ENCODE measurements around the gene GBP2. TPM values are rescaled to one million over a fixed set of nuclear protein-coding genes. Genes with fewer than 3 reads are reported as not detected.
"Not testable (repeated sequence)": the region's sequence is repeated elsewhere in the genome, so short reads cannot be mapped to it uniquely, and the experiment has no call there.

The GBP2 gene
- total RNA-seq, 1 experiment from 2014 or later: 3.0 TPM

GRCh38 chr1:89130716-89131115 is 4.8 kb upstream of the GBP2 start:
- DNase-seq (ENCODE audit: low read depth, low spot score) (no peak), ATAC-seq (no peak)
- Histone ChIP-seq H3K27ac (ENCODE audit: low read length) (no peak overlapping the region), H3K36me3 (ENCODE audit: control insufficient read depth, insufficient read depth, low read length) (no peaks in the 10 kb centered on the region), H3K9me3 (ENCODE audit: control insufficient read depth, insufficient read depth, low read depth, low read length) (no peaks in the 10 kb centered on the region), H3K4me1 (ENCODE audit: control insufficient read depth, insufficient read depth, low read length) (no peaks in the 10 kb centered on the region), H3K27me3 (ENCODE audit: control insufficient read depth, insufficient read depth, low read length) (no peaks in the 10 kb centered on the region), H3K4me3 (ENCODE audit: low read depth in 2 of 2, low read length in 2 of 2) (no peak overlapping the region)
- in situ Hi-C loops (cut with HindIII; ENCODE audit: low pct_unique_long_range_greater_than_20kb, low sequenced_read_pairs) (no loop called here), intact Hi-C loops (cut with micrococcal nuclease; ENCODE audit: unreplicated experiment) (no loop called here)
- TF ChIP-seq TCF7L2 (IDR thresholded peaks at IDR 0.05; ENCODE audit: low read depth, low read length) (no peak), POLR2AphosphoS5 (IDR thresholded peaks at IDR 0.05; ENCODE audit: low read depth, low read length) (no peak), REST (IDR thresholded peaks at IDR 0.05; ENCODE audit: insufficient read depth in 1 of 2, low read depth in 2 of 2, low read length in 1 of 2) (no peak)
- CTCF ChIA-PET: no interaction called here
- BruUV-seq (replicated peaks): no TSS peak
- POLR2A ChIA-PET: no interaction called here

- no peak overlapping the region for H3K4me3 ChIP-seq (ENCODE audit: low read depth in 2 of 2, low read length in 2 of 2)
- intact Hi-C loops (cut with micrococcal nuclease; ENCODE audit: unreplicated experiment): no loop called here
These were observed 4.0 kb upstream of the GBP2 start for GRCh38 chr1:89129911-89130310.

GRCh38 chr1:89128003-89128458 is 2.1 kb upstream of the GBP2 start:
- CTCF ChIA-PET; POLR2A ChIA-PET; intact Hi-C loops (cut with micrococcal nuclease; ENCODE audit: unreplicated experiment); H3K27me3 ChIP-seq (ENCODE audit: control insufficient read depth, insufficient read depth, low read length); ATAC-seq; H3K36me3 ChIP-seq (ENCODE audit: control insufficient read depth, insufficient read depth, low read length); H3K9me3 ChIP-seq (ENCODE audit: control insufficient read depth, insufficient read depth, low read depth, low read length); in situ Hi-C loops (cut with HindIII; ENCODE audit: low pct_unique_long_range_greater_than_20kb, low sequenced_read_pairs); H3K27ac ChIP-seq (ENCODE audit: low read length); DNase-seq (ENCODE audit: low read depth, low spot score); H3K4me1 ChIP-seq (ENCODE audit: control insufficient read depth, insufficient read depth, low read length); BruUV-seq (replicated peaks): not testable (repeated sequence)
- peak overlapping the region; percentile 39 to 59 for H3K4me3 ChIP-seq (ENCODE audit: low read depth in 2 of 2, low read length in 2 of 2)

More at GRCh38 chr1:89129911-89130310, 4.0 kb upstream of the GBP2 start:
- POLR2A ChIA-PET: no interaction called here
- CTCF ChIA-PET: no interaction called here
- Histone ChIP-seq H3K27ac (ENCODE audit: low read length) (no peak overlapping the region), H3K4me1 (ENCODE audit: control insufficient read depth, insufficient read depth, low read length) (no peaks in the 10 kb centered on the region), H3K9me3 (ENCODE audit: control insufficient read depth, insufficient read depth, low read depth, low read length) (no peaks in the 10 kb centered on the region), H3K27me3 (ENCODE audit: control insufficient read depth, insufficient read depth, low read length) (no peaks in the 10 kb centered on the region), H3K36me3 (ENCODE audit: control insufficient read depth, insufficient read depth, low read length) (no peaks in the 10 kb centered on the region)
- ATAC-seq (no peak), DNase-seq (ENCODE audit: low read depth, low spot score) (no peak)
- BruUV-seq (replicated peaks): no TSS peak
- in situ Hi-C loops (cut with HindIII; ENCODE audit: low pct_unique_long_range_greater_than_20kb, low sequenced_read_pairs): no loop called here
- TF ChIP-seq REST (IDR thresholded peaks at IDR 0.05; ENCODE audit: insufficient read depth in 1 of 2, low read depth in 2 of 2, low read length in 1 of 2) (no peak), TCF7L2 (IDR thresholded peaks at IDR 0.05; ENCODE audit: low read depth, low read length) (no peak), CTCF (IDR thresholded peaks at IDR 0.05) (no peak), SIN3A (IDR thresholded peaks at IDR 0.05; ENCODE audit: borderline replicate concordance, insufficient read depth, low read depth, low read length) (no peak), POLR2AphosphoS5 (IDR thresholded peaks at IDR 0.05; ENCODE audit: low read depth, low read length) (no peak)

GRCh38 chr1:89126602-89127565 is 970 bp upstream of the GBP2 start:
- H3K27me3 ChIP-seq (ENCODE audit: control insufficient read depth, insufficient read depth, low read length); DNase-seq (ENCODE audit: low read depth, low spot score); H3K4me1 ChIP-seq (ENCODE audit: control insufficient read depth, insufficient read depth, low read length); H3K36me3 ChIP-seq (ENCODE audit: control insufficient read depth, insufficient read depth, low read length); in situ Hi-C loops (cut with HindIII; ENCODE audit: low pct_unique_long_range_greater_than_20kb, low sequenced_read_pairs); H3K27ac ChIP-seq (ENCODE audit: low read length); POLR2A ChIA-PET; H3K4me3 ChIP-seq (ENCODE audit: low read depth in 2 of 2, low read length in 2 of 2); H3K9me3 ChIP-seq (ENCODE audit: control insufficient read depth, insufficient read depth, low read depth, low read length); BruUV-seq (replicated peaks); intact Hi-C loops (cut with micrococcal nuclease; ENCODE audit: unreplicated experiment); ATAC-seq: not testable (repeated sequence)
- CTCF ChIA-PET: interaction anchor here (0.6 kb wide), 1 partner anchor 232 kb away, joined by 3 read pairs; no protein-coding TSS in a partner anchor

Measured in Panc1 (cell line).